T1000 (cell line): Measurements from ENCODE around the gene PLXNA4.

Experiments used
- DNase-seq: peaks from one replicate; lab custom pipeline; 2025; ENCODE audit warnings: mixed read lengths; lab: John Stamatoyannopoulos, UW

PLXNA4 gene

GRCh38 chr7:132562690-132563089 is 13.6 kb downstream of the PLXNA4 start:
- no peak for DNase-seq

DNA sequence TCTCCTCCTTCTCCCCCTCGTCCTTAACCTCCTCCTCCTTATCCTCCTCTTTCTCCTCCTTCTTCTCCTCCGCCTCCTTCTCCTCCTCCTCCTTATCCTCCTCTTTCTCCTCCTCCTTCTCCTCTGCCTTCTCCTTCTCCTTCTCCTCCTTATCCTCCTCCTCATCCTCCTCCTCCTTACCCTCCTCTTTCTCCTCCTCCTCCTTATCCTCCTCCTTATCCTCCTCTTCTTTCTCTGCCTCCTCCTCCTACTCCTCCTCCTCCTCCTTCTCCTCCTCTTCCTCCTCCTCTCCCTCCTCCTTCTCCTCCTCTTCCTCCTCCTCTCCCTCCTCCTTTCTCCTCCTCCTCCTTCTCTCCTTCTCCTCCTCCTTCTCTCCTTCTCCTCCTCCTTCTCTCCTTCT is 14.5 kb downstream of the PLXNA4 start:
- DNase-seq = no peak

GRCh38 chr7:132560825-132561529 is 15.3 kb downstream of the PLXNA4 start:
- DNase-seq = no peak

DNA sequence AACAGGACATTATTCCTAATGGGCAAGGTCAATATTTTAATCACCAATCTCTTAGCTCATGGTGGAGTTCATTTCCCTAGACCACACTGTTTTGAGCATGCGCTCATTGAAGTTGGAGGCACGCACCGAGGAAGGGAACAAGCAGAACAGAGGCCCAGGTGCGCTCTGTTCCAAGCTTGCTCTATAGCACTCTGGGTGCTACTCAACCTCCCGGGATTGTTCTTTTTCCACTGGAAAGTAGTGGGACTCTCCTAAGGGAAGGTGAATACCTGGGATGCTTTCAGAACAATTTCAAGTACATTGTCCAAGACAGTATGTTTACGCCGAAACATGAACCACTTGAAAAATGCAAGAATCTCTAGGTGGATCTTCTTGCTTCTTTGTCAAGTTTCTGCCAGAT is 16.2 kb downstream of the PLXNA4 start:
- DNase-seq = no peak

GRCh38 chr7:132558815-132559214 is 17.5 kb downstream of the PLXNA4 start:
- no peak for DNase-seq

DNA sequence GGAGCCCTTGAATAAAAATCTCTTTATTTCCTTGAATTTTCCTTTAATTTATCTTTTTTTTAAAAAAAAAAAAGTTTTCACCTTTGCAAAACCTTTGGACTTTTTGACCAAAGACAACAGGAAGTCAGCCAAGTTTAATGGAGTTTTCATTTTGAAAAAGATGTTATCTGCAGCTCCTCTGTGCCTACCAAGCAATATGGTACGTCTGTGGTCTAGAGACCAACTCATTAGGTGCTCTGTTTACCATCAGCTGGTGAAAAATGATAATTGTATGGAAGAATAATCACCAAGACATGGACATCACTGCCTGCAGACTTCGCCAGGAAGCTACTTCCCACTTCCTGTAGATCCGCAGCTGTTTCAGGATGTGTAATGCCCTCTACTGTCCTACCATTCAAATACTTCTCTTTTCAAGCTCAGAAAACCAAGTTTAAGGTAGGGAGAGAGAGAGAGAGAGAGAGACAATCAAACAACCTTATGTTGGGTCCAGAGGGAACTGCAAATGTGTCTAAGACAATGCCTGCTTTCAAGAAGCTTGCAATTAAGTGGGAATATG is 18.7 kb downstream of the PLXNA4 start:
- DNase-seq = no peak

DNA sequence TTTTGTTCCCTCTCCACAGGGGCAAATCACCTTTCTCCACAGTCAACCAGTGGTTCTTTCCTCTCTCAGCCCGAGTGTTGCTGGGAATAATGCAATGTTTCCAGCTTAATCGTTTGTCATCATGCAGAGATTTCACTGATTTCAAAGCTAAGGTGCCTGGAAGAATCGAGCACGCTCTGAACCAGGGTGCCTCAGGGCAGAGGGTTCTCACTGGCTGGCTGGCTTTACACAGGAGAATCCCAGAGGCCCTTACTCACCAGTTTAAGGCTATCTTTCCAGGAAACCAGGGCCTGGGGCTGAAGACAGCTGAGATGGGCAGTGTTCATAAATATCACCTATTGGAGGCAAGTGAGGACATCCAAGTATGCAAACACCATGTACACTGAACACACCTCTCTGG is 21.8 kb downstream of the PLXNA4 start:
- DNase-seq = no peak

- no peak for DNase-seq
These were observed 23.2 kb downstream of the PLXNA4 start for GRCh38 chr7:132553031-132553430.

DNA sequence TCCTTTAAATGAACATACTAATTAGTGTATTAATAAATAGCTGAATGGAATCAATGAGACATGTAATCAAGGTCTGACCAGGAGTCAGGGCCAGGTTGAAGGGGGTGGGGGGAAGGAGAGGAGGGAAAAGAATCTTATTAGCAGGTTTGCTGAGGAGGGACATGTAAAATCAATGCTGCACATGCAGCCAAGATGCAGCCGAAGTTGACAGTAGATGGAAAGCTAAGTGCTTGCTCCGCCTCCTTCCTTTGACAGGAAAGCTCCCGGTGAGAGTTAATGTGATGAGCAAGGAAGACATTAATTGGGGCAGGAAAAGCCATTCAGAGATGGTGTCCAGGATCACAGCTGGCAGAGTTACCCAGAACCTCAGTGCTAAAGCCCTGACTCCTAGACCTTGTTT is 24.4 kb downstream of the PLXNA4 start:
- DNase-seq = no peak

- no peak for DNase-seq
These were observed 24.8 kb downstream of the PLXNA4 start for GRCh38 chr7:132551439-132551838.

GRCh38 chr7:132548489-132549078 is 27.7 kb downstream of the PLXNA4 start:
- DNase-seq = peak; percentile 18

DNA sequence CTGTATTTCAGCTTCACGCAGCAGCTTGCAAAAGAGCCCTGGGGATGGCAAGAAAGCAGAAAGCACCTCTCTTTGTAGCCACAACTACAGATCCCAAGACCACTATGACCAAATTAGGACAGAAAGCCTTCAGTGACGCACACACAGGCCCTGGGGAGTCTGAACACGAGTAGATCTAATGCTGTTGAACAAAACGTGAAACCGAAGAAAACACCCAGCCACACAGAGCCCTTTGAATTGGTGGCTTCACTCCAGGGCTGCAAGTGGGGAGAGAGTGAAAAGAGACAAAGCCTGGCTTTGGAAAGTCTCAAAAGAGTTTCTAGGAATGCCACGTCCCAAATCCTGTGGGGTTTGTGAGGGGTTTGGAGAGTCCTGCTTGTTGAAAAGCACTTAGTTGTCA is 28.4 kb downstream of the PLXNA4 start:
- no peak for DNase-seq

DNA sequence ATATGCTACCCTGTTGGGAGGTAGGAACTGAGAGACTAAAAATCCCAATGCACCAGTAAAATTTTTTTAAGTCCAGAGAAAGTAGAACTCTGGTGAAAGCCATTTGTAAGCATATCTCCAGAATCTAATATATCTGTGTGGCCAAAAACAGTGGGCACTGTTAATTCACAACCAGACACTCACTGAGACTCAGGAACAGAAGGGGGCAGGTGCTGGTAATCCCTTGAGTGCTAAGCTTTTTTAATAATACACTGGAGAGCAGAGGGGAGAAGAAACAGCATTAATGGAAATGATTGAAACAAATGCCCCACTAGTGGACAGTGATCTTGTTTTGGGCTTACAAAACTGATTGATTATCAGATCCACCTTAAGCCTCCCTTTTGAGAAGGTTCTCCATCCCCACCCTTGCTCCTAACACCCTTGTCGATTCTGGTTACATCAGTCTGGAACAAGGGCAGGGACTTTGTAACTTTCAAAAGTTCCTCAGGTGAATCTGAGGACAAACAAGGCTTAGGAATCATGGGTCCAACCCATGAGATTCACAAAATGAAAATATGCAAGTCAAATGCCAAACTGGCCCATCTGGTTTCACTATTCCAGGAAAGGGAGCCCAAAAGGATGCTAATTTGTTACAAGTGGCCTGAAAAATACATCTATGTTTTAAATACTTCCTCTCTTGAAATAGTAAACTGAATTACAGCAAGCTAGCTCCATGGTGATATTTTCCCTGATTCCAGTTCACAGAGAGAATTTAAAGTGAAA is 29.7 kb downstream of the PLXNA4 start:
- DNase-seq = no peak

DNA sequence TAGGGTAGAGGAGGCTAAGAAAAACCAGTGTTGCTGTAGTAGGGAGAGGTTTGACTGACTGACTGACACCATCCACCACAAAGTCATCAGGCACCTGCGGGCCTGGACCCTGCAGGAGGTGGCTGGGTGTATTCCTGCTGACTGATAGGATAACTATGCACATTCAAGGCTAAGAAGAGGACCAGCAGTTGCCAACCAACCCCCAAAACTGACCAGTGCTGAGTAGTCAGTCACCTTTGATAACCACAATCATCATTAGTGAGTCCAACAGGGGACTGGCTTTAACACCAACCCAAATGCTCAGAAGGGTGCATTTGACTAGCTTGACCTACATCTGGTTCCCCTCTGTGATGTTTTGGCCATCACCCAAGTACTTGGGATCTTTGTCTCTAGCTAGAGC is 30.5 kb downstream of the PLXNA4 start:
- no peak for DNase-seq

DNA sequence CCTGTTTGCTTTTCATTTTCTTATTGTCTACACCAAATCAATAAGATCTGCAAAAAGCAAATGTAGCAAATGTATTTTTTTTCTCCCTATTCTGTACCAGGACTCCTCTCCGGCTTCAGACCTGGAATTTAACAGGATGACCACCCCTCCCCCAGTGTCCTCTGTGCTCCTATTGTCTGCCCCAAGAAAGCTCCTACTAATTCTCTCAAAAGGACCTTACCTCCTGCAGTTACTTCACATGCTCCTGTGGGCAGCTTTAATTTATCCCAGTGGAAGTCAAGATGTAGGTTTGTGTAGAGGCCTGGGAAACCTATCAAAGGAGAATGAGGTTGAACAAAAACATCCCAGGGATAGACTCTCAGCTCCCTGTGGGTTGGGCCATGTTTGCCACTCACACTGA is 31.3 kb downstream of the PLXNA4 start:
- no peak for DNase-seq

DNA sequence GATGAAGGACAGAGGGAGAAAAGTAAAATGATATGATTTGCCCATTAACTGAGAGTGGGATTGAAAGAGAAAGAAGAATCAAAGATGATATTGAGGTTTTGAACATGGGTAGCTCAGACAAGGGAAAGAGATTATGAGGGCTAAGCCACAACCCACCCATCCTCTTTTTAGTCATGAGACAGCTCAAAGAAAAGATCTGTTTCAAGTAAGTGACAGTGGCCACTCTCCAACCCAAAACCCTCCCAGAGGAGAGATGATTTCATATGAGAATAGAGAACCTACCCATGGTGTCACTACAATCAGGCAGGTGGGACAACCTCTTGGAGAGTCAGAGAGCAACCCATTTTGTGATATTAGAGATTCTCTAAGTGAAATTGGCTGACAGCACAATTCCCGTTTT is 32.2 kb downstream of the PLXNA4 start:
- no peak for DNase-seq

DNA sequence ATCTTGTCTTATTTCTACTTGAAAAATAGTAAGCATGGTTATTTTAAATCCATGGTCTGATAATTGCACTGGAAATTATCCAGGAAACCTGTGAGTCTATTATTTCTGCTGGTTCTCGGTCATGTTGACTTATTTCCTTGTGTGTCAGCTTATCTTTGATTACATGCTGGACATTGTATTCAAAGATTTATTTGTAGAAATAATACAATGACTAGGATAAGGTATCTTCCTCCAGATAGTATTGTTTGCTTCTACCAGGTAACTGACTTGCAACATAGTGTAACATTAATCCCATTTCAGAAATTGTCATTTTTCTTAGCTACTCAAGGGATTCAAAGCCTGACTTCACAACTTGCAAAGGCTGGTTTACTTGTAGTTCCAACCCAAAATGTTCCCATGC is 33.4 kb downstream of the PLXNA4 start:
- DNase-seq = no peak

DNA sequence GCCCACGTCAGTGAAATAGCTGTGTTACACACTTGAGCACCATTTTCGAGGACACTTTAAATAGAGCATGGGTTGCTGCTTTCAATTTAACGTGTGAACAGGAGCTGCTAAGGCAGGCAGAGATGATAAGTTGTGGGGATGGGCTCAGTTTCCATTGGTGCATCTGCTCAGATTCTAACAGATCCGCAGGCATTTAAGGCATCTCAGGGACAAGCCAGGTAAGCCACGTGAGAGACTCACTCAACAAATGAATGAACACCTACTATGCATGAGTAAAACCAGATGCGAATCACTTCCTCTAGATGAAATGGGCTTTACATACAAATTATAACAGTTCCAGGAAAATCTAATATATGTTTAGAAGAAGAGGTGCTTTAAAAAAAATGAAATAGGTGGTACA is 34.6 kb downstream of the PLXNA4 start:
- DNase-seq = no peak

- DNase-seq = no peak
These were observed 38.7 kb downstream of the PLXNA4 start for GRCh38 chr7:132537456-132538145.

- no peak for DNase-seq
These were observed 39.4 kb downstream of the PLXNA4 start for GRCh38 chr7:132536654-132537395.

- DNase-seq = no peak
These were observed 42.4 kb downstream of the PLXNA4 start for GRCh38 chr7:132533916-132534315.

DNA sequence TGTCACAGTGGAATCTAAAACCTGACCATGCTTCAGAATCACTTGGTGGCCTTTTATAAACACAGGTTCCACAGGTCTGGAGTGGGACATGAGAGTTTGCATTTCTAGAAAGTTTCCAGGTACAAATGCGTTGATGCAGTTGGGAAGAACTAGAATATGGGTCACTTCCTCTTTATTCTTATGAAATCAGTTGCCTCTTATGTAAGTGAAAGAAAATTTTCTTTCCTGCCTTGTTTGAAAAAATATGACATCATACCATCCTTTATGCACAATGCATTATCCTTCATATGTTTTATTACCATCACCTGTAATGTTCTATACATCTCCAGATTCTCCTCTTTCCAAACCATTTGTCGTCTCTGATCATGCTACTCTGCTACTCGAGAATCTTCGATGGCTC is 44.0 kb downstream of the PLXNA4 start:
- no peak for DNase-seq
